Thyroid gland (tissue), 4 donors: Measurements from ENCODE around the gene ATP6AP1. TPM values are rescaled to one million over a fixed set of nuclear protein-coding genes. Genes with fewer than 3 reads are reported as not detected.
A peak's percentile ranks its signal among the peaks of the same experiment; 100 is the strongest.

ENCODE experiments used
- DNase-seq, 2 donors: peaks; one replicate each; pipeline ENCODE4 v3.0.0-alpha.2; 2019
- H3K27ac ChIP-seq, 3 donors: fragments of 200-600 bp; sonication (generic); 1 replicate in 2 of 3; 2 replicates in 1 of 3; pipeline ENCODE4 v1.5.1; 2016 to 2019; ENCODE audit warnings: mild to moderate bottlenecking in 1 of 3, moderate library complexity in 1 of 3
- H3K27me3 ChIP-seq: fragments of 200-600 bp; sonication (generic); one replicate; pipeline ENCODE4 v1.5.1; 2019
- H3K36me3 ChIP-seq, 2 donors: fragments of 200-600 bp; sonication (generic); one replicate each; pipeline ENCODE4 v1.5.1; 2016 to 2019
- H3K4me1 ChIP-seq, 2 donors: fragments of 200-600 bp; sonication (generic); one replicate each; pipeline ENCODE4 v1.5.1; 2017 to 2019
- H3K4me3 ChIP-seq, 3 donors: fragments of 200-600 bp; sonication (generic); replicated peaks in 1 of 3; 1 replicate in 2 of 3; 2 replicates in 1 of 3; pipeline ENCODE4 v1.5.1; 2016; ENCODE audit warnings: mild to moderate bottlenecking in 1 of 3
- H3K9me3 ChIP-seq: fragments of 200-600 bp; sonication (generic); one replicate; pipeline ENCODE4 v1.5.1; 2017
- POLR2A ChIP-seq, 2 donors: fragments of 450-650 bp; IDR thresholded peaks; one replicate each; pipeline ENCODE4 v1.6.1; 2017; ENCODE audit warnings: antibody characterized with exemption in 2 of 2, mild to moderate bottlenecking in 2 of 2, moderate library complexity in 1 of 2
- WGBS, 2 donors: methylation state at CpG; one replicate each; pipeline ENCODE4 v1.1.5; 2017; 5-methylcytosine and 5-hydroxymethylcytosine counted together
- intact Hi-C: fragments of 100-400 bp; cut with DNase I; formaldehyde crosslinking; loops from one replicate; pipeline ENCODE4 v1.15.1; 2023
- total RNA-seq, 4 donors: library from RNA; depleted of rRNA; stranded (reverse); fragments of >200 nt; gene quantifications; one replicate each; pipeline ENCODE4 v1.2.3, GENCODE V29; 2016
- TF ChIP-seq, protein P1 (sequence below), 6 experiments: fragments of 200-600 bp in 3 of 6; fragments of 450-650 bp in 3 of 6; sonication (generic) in 3 of 6; IDR thresholded peaks; one replicate each; pipeline ENCODE4 v1.5.1; 2016 to 2019; ENCODE audit warnings: antibody characterized with exemption in 6 of 6, mild to moderate bottlenecking in 2 of 6, inconsistent platforms in 1 of 6, moderate library complexity in 1 of 6

ATP6AP1 gene
- total RNA-seq, 4 donors from 2014 or later = 69.0 to 172 (median 84.4) TPM

DNA sequence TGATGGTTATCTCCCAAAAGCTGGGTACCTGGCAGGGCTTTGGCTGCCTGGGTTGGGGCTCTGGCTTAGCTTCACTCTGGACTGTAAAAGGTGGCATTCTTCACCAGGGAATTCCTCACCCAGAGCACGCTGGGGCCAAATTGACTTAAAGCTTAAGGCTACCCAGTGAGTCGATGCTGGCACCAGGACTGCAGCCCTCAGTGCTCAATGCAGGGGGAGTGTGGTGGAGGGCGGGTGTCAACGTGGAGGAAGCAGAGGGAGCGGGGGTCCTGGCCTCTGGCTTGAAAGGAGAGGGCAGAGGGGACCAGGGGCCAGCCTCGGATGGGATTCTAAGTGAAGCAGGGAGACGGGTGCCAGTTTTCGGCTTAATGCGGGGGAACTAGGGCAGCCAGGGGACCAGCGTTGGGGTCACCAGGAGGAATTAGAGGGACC, 15.0 kb downstream of the ATP6AP1 start:
- Histone ChIP-seq H3K4me3 (peak overlapping the region in 1 of 3 donors; percentile 28), H3K27ac (peak overlapping the region; percentile 46 to 68 (median 68)), H3K27me3 (no peaks in the 10 kb centered on the region), H3K4me1 (peaks cover 12 to 17% of the 10 kb centered on the region in 2 donors), H3K36me3 (peaks cover under 1 to 5% of the 10 kb centered on the region in 2 donors), H3K9me3 (no peaks in the 10 kb centered on the region)
- WGBS, 2 donors = 18 to 70% methylated on average over 2 to 6 of the region's 10 CpGs
- intact Hi-C loops = no loop called here
- no peak for TF ChIP-seq POLR2A (IDR thresholded peaks at IDR 0.05)
- peak in 1 of 2 donors; percentile 12 for DNase-seq

DNA sequence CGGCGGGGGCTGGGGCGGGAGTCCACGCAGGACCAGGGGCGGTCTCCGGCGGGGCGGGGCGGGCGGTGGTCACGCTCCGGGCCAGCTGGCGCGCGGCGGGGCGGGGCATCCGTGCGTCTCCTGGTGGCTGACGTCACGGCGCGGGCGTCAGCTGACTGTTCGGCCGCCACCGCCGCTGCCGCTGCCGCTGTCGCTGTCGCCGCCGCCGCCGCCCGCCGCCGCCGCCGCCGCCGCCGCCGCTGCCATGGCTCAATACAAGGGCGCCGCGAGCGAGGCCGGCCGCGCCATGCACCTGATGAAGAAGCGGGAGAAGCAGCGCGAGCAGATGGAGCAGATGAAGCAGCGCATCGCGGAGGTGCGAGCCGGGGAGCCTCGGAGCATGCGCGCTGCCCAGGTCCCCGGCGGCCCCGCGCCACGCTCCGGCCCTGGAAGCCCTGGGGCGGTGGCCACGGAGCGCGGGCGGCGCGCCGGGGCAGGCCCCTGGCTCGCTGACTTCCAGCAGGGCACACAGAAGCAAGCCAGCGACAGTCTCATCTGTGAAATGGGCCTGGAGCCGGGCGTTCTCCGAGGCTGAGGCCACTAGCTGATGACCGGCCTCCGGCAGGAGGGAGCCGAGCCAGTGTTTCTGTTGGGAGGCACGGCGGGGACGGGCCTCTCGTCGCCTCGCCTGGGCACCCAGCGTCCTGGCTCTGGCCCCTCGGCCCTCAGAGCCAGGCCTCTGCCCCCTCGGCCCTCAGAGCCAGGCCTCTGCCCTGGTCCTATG, 15.7 kb downstream of the ATP6AP1 start, which contains the start of gene FAM50A:
Gene FAM50A, plus strand, starts transcription at position 150 of the 763 bp plus-strand sequence. Its CDS starts 95 bp downstream, at position 245.
- H3K4me1 ChIP-seq = peaks cover 11 to 14% of the 10 kb centered on the region in 2 donors
- peak within 1 kb of the TSS in 2 of 3 donors; percentile 14 to 51 for H3K4me3 ChIP-seq
- peaks cover 7 to 9% of the 10 kb centered on the region in 2 donors for H3K36me3 ChIP-seq
- H3K9me3 ChIP-seq = no peaks in the 10 kb centered on the region
- peak within 1 kb of the TSS; percentile 57 to 68 (median 68) for H3K27ac ChIP-seq
- TF ChIP-seq, protein P1, sequence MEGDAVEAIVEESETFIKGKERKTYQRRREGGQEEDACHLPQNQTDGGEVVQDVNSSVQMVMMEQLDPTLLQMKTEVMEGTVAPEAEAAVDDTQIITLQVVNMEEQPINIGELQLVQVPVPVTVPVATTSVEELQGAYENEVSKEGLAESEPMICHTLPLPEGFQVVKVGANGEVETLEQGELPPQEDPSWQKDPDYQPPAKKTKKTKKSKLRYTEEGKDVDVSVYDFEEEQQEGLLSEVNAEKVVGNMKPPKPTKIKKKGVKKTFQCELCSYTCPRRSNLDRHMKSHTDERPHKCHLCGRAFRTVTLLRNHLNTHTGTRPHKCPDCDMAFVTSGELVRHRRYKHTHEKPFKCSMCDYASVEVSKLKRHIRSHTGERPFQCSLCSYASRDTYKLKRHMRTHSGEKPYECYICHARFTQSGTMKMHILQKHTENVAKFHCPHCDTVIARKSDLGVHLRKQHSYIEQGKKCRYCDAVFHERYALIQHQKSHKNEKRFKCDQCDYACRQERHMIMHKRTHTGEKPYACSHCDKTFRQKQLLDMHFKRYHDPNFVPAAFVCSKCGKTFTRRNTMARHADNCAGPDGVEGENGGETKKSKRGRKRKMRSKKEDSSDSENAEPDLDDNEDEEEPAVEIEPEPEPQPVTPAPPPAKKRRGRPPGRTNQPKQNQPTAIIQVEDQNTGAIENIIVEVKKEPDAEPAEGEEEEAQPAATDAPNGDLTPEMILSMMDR (IDR thresholded peaks at IDR 0.05) = peak in 2 of 6 experiments; percentile 12 to 15
- peak; percentile 32 to 85 for TF ChIP-seq POLR2A (IDR thresholded peaks at IDR 0.05)
- H3K27me3 ChIP-seq = no peaks in the 10 kb centered on the region
- intact Hi-C loops = no loop called here
- peak; percentile 80 to 84 for DNase-seq
- no CpG with 5 or more reads among the region's 94 CpGs for WGBS, 2 donors

DNA sequence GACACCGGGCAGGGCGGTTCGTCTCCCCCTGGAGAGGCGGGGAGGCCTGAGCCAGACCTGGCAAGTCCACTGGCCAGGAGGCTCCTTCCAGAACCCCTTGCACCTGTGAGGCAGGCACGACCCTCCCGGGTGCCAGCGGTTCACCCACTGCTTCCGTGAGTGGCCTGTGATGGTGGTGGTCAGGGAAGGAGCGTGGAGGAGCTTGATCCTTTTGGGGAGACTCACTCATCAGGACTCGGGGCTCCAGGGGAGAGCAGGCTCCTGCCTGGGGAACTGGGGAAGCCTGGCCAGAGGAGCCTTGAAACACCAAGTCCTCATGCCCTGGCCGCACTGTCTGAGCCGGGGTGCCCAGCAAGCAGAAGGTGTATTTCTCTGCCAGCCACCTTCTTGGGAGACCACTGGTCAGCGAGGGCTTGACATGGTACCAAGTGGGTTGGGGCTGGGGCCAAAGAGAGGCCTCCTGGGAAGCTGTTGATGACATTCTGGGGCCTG, 16.3 kb downstream of the ATP6AP1 start:
- H3K4me3 ChIP-seq = peak overlapping the region in 2 of 3 donors; percentile 14 to 51
- DNase-seq = no peak
- 56% methylated on average over 9 of the region's 13 CpGs; no CpG with 5 or more reads in 1 of the 2 donors for WGBS, 2 donors
- H3K36me3 ChIP-seq = peaks cover 8 to 9% of the 10 kb centered on the region in 2 donors
- H3K4me1 ChIP-seq = peaks cover 11 to 14% of the 10 kb centered on the region in 2 donors
- peak overlapping the region; percentile 21 to 68 (median 57) for H3K27ac ChIP-seq
- no peaks in the 10 kb centered on the region for H3K9me3 ChIP-seq
- intact Hi-C loops = no loop called here
- H3K27me3 ChIP-seq = no peaks in the 10 kb centered on the region
- TF ChIP-seq, protein P1 (IDR thresholded peaks at IDR 0.05) = no peak
- no peak for TF ChIP-seq POLR2A (IDR thresholded peaks at IDR 0.05)

DNA sequence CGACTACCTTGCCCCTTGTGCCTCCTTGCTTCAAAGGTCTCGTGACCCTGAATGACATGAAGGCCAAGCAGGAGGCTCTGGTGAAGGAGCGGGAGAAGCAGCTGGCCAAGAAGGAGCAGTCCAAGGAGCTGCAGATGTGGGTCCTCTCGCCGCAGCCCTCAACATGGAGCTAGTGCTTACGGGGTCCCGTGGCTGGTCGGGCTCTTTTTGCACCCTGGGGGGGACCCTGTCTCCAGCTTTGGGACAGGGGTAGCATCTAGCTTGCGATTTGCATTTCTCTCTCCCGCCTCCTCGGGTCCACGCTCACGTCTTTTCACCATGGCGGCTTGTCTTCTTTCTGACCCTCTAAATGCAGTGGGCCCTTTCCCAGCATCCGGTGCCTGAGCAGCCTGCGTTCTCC, 17.3 kb downstream of the ATP6AP1 start:
- Histone ChIP-seq H3K4me1 (peaks cover 11 to 14% of the 10 kb centered on the region in 2 donors), H3K27me3 (no peaks in the 10 kb centered on the region), H3K27ac (no peak overlapping the region), H3K4me3 (no peak overlapping the region), H3K36me3 (peaks cover 8 to 9% of the 10 kb centered on the region in 2 donors), H3K9me3 (no peaks in the 10 kb centered on the region)
- intact Hi-C loops = no loop called here
- DNase-seq = no peak
- TF ChIP-seq POLR2A (IDR thresholded peaks at IDR 0.05) = no peak
- TF ChIP-seq, protein P1 (IDR thresholded peaks at IDR 0.05) = no peak
- 97 to 100% methylated on average over 3 to 7 of the region's 16 CpGs for WGBS, 2 donors

DNA sequence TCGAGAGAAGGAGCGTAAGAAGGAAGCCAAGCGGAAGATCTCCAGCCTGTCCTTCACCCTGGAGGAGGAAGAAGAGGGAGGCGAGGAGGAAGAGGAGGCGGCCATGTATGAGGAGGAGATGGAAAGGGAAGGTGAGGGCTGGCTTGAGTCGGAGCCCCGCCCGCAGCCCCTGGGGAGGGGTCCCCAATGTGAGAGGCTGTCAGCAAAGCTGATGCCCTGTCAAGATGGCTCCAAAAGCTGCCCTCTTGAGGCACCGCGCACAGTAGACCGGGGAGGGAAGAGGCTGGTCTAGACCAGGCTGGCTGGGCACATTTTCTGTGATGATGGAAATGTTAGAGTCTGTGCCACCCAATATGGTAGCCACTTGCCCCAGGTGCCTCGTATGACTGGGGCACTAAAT, 18.0 kb downstream of the ATP6AP1 start:
- H3K4me1 ChIP-seq = peaks cover 11 to 14% of the 10 kb centered on the region in 2 donors
- no peaks in the 10 kb centered on the region for H3K27me3 ChIP-seq
- no peak for DNase-seq
- H3K36me3 ChIP-seq = peaks cover 7 to 8% of the 10 kb centered on the region in 2 donors
- H3K27ac ChIP-seq = no peak overlapping the region
- H3K9me3 ChIP-seq = no peaks in the 10 kb centered on the region
- no peak for TF ChIP-seq POLR2A (IDR thresholded peaks at IDR 0.05)
- TF ChIP-seq, protein P1 (IDR thresholded peaks at IDR 0.05) = no peak
- 93 to 95% methylated on average over 6 to 8 of the region's 12 CpGs for WGBS, 2 donors
- H3K4me3 ChIP-seq = no peak overlapping the region
- intact Hi-C loops = no loop called here
